HG03159 (cell line): ENCODE results near the gene SHKBP1.
"Not testable (repeated sequence)": the region's sequence is repeated elsewhere in the genome, so short reads cannot be mapped to it uniquely, and the experiment has no call there.

Experiments used
- ATAC-seq: cut with Tn5 transposase; IDR thresholded peaks from one replicate; pipeline ENCODE4 v1.9.1; 2021; ENCODE audit warnings: mild to moderate bottlenecking, moderate library complexity; ENCODE audit not compliant: unreplicated experiment

Gene SHKBP1

GRCh38 chr19:40582467-40582866 lies 5.8 kb downstream of the SHKBP1 start:
- no peak for ATAC-seq

GRCh38 chr19:40583283-40583682 lies 6.6 kb downstream of the SHKBP1 start:
- no peak for ATAC-seq

- no peak for ATAC-seq
These were observed 7.3 kb downstream of the SHKBP1 start for GRCh38 chr19:40584007-40584406.

GRCh38 chr19:40585241-40585981 lies 8.7 kb downstream of the SHKBP1 start:
- no peak for ATAC-seq

- no peak for ATAC-seq
These were observed 9.3 kb downstream of the SHKBP1 start for GRCh38 chr19:40585982-40586422.

- no peak for ATAC-seq
These were observed 9.9 kb downstream of the SHKBP1 start for GRCh38 chr19:40586611-40587010.

GRCh38 chr19:40588110-40588854 lies 11.6 kb downstream of the SHKBP1 start:
- ATAC-seq = no peak

GRCh38 chr19:40588926-40589569 lies 12.4 kb downstream of the SHKBP1 start:
- ATAC-seq = no peak

GRCh38 chr19:40589591-40590429 lies 13.1 kb downstream of the SHKBP1 start:
- no peak for ATAC-seq

- no peak for ATAC-seq
These were observed 14.0 kb downstream of the SHKBP1 start for GRCh38 chr19:40590464-40591265.

GRCh38 chr19:40591724-40592123 lies 15.1 kb downstream of the SHKBP1 start:
- not testable (repeated sequence) for ATAC-seq

GRCh38 chr19:40592170-40592569 lies 15.5 kb downstream of the SHKBP1 start:
- ATAC-seq = peak; percentile 57

- ATAC-seq = no peak
These were observed 17.6 kb downstream of the SHKBP1 start for GRCh38 chr19:40594255-40594654.

- ATAC-seq = no peak
These were observed 18.0 kb downstream of the SHKBP1 start for GRCh38 chr19:40594657-40595091.

GRCh38 chr19:40596608-40597328 lies 20.1 kb downstream of the SHKBP1 start:
- no peak for ATAC-seq

- no peak for ATAC-seq
These were observed 20.7 kb downstream of the SHKBP1 start for GRCh38 chr19:40597329-40597838.

GRCh38 chr19:40598121-40598917 lies 21.6 kb downstream of the SHKBP1 start:
- ATAC-seq = no peak

GRCh38 chr19:40598918-40599307 lies 22.2 kb downstream of the SHKBP1 start:
- no peak for ATAC-seq
